ENCODE results near the gene CPSF4.

Gene CPSF4

DNA sequence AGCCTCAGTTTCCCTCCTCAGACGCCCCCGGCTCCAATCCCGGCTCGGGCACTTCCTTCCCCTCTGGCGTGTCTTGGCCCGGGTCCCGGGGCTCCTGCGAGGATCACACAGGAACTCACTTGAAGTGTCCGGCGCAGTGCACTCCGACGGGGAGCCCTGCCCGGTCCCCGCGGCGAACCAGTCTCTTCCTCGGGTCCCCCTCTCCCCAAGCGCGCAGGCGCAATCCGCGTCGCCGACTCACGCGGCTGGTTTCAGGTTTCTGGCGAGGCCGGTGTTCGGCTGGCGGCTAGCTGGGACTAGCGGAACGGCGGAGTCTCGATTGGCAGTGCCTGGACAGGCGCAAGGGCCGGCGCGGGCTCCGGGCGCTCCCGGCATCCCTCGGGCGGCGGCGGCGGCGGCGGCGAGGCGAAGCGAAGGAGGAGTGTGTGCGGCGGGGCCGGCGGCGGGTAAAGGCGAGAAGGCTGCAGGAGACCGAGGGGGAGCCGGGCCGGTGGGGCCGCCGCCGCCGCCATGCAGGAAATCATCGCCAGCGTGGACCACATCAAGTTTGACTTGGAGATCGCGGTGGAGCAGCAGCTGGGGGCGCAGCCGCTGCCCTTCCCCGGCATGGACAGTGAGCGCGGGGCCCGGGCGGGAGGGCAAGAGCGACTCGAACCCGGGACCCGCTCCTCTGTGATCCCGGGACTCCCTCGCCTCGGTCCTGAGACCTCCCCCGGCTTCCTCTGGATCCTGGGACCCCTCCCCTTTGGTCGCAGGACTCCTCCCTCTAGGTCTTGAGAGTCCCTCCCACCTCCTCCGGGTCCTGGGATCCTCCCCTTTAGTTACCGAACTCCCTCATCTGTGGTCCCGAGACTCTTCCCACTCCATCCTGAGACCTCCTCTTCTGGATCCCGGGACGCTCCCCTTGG lies at the start of gene CPSF4, which contains the start of gene PTCD1:
Gene CPSF4, plus strand, starts transcription at position 371 of the 908 bp plus-strand sequence. Its CDS starts 140 bp downstream, at position 511.
Gene PTCD1, minus strand, starts transcription at position 226 of the 908 bp plus-strand sequence. CDS start 3,556 bp downstream, outside the sequence.
- peak; percentile 90 for DNase-seq (ENCODE audit: low spot score)

DNA sequence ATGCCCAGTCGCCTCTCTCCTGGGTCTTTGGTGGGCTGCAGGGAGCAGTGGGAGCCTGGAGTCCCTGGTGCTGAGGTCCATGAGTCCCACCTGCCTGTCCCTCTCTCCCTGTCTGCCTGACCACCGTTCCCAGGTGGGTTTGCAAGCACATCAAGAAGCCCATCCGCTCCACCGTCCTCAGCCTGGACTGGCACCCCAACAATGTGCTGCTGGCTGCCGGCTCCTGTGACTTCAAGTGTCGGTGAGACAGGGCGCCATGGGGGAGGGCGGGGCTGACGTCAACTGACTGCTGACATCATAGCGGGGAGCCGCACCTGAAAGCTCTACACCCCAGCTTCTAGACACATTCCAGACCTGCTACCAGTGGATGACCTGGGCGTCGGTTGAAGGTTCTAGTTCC lies 49.0 kb upstream of the CPSF4 start:
- no peak for DNase-seq (ENCODE audit: low spot score)

DNA sequence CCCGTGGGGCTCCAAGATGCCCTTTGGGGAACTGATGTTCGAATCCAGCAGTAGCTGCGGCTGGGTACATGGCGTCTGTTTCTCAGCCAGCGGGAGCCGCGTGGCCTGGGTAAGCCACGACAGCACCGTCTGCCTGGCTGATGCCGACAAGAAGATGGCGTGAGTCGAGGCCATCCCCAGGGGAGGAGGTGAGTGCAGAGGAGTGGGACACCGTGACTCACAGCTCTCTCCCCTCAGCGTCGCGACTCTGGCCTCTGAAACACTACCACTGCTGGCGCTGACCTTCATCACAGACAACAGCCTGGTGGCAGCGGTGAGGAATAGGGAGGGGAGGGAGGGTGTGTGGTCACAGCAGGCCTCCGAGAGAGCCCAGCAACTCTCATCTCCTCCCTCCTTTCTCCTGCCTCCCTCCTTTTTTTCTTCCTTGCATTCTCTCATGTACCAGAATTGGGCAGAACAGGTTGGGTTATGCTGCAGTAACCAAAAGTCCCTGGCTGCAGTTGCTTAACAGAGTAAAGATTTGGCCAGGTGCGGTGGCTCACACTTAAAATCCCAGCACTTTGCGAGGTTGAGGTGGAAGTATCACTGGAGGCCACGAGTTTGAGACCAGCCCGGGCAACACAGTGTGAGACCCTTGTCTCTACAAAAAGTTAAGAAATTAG lies 47.7 kb upstream of the CPSF4 start:
- no peak for DNase-seq (ENCODE audit: low spot score)

DNA sequence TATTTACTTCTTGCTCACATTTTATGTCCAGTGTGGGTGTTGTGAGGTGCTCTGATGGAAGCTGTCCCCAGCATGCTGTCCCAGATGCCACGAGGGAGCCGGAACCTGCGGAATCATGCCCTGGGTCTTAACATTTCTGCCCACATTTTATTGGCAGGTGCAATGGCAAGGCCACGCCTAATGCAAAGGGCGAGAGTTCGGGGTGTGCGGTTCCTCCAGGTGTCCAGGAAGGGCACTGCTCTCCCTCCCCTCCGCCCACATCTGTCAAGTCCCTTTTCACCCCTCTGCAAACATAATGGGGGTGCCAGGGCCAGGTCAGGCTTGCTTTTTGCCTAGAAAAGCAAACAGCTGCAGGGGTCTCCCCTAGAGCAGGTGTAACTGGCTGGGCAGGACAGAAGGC lies 46.7 kb upstream of the CPSF4 start:
- no peak for DNase-seq (ENCODE audit: low spot score)

DNA sequence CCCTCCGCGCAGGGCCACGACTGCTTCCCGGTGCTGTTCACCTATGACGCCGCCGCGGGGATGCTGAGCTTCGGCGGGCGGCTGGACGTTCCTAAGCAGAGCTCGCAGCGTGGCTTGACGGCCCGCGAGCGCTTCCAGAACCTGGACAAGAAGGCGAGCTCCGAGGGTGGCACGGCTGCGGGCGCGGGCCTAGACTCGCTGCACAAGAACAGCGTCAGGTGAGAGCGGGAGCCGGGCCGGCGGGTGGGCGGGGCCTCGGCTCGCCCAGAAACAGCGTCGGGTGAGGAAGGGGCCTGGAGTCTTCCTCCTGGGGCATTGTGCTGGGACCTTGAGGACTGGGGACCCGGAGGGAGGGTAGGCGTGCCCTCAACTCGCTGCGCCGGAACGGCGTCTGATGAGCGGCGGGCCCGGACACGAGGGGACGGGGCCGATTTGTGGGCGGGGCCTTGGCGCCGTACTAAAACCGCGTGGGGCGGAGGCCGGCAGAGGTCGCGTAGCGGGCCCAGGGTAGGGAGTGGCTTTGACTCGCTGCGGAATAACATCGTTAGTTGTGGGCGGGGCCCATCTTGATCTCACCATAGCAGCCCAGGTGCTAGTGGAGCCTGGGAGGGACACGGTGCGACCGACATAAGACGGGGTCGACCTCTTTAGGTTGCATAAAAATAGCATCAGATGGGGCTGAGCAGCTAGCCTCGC lies 45.9 kb upstream of the CPSF4 start:
- DNase-seq (ENCODE audit: low spot score) = no peak

DNA sequence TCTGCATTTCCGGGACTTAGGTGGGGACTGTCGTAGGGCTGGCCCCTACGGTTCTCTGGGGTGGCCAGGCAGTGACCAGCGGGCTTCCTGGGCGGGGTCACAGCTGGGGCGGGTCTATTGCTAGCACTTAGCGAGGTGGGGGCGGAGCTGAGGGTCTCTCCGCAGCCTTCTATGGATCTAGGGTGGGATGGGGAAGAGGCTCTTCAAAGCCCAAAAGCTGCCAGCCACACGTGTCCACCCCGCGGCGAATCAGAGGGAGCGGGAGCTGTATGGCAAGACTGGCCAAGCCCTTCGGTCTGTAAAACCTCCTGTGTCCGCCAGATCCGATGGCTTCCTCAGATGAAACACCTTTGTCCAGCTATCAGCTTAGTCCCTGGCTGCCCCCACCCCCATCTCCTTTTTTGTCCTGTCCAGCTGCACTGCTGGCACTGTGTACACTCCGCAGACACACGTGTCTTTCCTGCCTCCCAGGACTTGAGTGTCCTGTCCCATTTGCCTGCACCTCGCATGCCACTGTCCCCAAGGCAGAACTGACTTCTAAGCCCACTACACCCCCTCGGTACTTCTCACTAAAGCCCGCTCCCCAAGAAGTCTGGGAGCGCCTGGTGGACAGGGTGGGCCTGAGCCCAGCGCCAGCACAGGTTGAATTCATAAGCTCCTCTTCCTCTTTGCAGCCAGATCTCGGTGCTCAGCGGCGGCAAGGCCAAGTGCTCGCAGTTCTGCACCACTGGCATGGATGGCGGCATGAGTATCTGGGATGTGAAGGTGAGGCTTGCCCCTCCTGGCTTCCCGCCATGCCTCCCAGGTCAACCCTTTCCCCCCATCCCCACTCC lies 45.2 kb upstream of the CPSF4 start:
- DNase-seq (ENCODE audit: low spot score) = no peak

DNA sequence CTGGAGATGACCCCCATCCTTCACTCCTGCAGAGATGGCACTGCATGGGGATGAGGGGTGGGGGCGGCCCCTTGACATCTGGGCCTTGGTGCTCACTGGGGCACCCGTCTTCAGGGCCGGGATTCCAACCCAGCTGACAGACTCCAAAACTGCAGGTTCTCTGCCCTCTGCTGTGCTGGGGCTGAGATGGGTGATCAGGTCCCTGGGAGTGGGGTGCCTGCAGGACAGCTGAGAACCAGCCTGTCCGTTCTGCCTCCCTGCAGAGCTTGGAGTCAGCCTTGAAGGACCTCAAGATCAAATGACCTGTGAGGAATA lies 44.6 kb upstream of the CPSF4 start:
- no peak for DNase-seq (ENCODE audit: low spot score)

DNA sequence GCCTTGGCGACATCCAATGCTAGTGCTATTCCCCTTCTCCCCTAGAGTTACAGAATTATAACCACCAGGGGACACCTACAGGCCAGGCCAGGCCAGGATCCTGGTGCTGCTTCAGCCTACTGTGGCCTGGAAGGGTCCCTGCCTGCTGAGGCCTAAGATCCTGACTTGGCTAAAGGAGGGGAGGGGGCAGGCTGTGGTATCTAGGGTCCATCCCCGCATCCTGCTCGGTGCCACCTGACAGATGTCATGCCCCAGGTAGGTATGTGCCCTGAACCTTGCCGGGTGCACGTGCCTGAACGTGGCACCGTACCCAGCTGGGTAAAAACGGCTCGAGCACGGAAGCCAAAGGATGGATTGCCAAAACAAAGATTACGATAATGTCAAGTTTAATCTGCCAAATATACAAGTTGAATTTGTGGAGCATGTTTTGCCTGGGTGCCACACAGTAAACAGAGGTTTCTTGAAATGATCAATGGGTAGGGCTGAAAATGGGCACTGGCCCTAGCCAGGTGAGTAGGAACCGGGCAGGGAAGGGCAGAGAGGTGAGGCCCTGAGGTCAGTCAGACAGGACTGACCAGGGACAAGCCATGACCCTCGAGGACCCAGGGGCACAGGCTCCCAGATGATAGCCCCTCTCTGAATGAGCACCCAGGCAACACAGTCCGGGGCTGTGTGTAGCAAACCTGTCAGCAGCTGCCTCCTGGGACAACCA lies 43.0 kb upstream of the CPSF4 start:
- no peak for DNase-seq (ENCODE audit: low spot score)

DNA sequence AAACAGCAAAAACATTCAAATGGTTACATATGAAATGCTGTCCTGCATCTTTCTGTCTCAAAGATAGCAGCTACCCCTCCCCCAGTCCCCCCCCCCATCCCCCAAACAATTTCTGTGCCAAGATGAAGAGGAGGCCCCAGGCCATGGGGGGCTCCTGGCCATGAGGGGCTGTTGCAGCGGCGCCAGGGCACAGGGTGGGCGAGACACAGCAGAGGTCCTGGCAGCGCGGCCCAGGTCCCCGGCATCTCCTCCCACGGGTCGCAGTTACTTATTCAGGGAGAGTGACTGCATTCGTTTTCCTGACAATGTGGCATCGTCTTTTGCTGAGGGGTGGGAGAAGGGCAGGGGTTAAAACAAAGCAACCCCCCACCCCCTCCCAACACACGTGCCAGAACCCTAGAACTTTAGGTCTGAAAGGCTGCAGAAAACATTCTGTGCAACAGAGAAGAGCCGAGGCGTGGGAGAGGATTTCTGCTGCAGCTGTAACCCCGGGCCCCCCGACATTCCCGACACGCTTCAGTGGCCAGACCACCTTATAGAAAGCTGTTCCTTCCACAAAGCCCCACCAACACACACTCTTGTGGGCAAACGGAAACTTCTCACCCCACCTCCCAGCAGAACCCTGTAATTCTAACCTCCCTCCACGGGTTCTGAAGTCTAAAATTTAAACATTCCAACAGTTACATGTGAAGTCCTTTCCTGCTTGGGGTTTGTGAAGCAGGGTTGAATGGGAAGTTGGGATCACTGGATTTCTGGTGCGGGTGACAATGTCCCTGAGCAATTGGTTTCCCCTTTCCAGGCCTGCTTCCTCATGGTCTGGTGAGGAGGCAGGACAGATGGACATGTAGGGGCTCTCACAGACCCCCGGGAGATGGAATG lies 42.1 kb upstream of the CPSF4 start:
- DNase-seq (ENCODE audit: low spot score) = no peak

DNA sequence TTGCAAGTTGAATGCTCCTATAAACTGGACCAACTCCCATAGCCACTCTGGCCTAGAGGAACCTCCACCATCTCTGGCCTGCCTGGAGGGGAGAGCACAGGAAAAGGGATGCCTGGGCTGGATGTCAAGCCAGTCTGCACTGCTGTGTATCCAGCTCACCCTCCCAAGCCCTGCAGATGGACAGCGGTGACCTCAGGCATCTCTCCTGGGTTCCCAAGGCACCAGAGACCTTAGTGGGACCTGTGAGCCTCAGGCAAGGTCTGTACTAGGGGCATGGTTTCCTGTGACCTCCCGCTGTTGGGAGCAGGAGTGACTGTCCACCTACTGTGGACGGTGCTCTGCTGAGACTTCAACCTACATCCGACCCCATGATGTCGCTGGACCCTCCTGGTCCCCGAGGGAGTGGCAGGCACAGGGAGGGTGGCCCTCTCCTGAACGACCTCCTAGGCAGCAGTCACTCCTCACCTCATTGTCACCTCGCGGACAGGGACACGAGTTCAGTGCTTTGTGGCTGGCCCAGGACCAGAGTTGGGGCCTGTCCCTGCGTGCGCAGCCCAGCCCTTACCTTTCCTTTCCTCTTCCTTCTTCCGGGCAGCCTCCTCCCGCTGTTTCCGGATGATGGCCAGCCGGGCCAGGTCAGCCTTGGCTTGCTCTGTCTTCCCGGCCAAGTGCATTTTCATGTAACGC lies 41.3 kb upstream of the CPSF4 start:
- DNase-seq (ENCODE audit: low spot score) = no peak

DNA sequence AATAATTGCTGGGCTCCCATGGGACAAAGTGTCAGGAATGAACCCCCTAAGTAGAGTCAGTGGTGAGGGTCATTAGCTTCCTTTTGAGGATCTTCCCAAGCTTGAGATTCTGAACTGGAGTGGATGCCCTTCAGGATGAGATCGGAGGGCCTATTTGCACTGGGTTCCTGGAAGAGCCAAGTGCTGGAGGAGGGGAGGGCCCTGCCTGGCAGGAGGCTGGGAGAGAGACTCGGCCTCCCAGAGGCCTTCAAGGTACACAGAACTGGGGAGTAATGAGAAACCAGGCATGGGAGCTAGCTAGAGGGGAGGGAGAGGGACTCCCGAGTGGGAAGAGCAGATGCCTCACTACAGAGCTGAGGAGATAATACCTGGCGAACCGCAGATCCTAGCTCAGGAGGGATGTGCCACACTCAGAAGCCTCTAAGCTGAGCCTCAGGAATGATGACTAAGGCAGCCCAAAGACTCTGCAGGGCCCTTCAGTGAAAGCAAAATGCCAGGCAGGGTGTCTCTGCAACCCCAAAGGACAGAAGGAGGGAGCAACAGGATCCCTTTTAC lies 39.8 kb upstream of the CPSF4 start:
- no peak for DNase-seq (ENCODE audit: low spot score)

DNA sequence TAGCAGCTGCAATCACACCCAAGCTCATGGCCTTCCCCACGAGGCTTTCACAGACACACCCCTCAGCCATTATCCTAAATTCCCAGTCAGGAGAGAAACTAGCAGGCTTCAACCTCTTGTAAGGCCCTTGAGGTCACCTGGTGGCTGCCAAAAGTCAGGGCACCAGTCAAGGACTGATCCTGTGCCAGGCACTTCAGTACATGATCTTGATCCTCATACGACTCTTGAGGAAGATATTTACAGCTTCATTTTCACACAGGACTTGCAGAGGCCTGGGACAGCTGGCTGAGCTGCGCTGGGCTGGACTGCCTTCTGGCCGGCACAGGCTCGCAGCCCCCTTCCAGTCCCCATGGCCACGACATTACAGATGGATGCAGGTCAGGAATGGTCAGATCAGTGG lies 39.1 kb upstream of the CPSF4 start:
- DNase-seq (ENCODE audit: low spot score) = no peak

DNA sequence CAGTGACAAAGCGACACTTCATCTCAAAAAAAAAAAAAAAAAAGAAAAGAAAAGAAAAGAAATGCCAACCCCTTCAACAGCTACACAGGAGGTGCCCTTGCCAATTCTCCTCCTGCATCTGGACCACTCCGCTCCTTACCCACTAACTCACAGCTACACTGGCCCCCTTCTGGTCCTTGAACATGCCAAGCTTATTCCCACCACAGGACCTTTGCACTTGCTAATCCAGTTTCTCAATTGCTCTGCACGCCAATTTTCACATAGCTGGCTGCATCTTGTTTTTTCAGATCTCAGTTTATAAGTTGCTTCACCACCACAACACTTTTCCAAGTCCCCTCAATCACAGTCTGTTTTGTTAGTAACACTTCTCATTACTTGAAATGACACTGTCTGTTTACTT lies 35.9 kb upstream of the CPSF4 start:
- DNase-seq (ENCODE audit: low spot score) = no peak

DNA sequence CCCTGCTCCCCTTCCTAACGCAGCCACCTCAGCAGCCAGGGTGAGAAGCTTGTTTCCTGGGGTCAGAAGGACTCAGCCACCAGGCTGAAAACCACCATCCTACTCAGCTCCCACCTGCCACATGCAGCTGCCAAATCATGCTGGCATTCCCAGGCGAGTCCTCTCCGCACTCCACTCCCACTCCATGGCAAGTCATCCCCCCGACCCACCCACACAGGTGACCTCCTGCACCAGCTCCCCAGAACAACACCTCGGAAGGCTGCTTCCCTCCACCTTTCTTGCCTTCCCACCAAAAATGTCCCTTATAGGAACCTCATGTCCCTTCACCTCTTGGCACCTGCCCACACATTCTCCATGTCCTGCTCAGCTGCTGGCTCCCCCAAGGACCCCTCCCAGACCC lies 35.0 kb upstream of the CPSF4 start:
- no peak for DNase-seq (ENCODE audit: low spot score)

DNA sequence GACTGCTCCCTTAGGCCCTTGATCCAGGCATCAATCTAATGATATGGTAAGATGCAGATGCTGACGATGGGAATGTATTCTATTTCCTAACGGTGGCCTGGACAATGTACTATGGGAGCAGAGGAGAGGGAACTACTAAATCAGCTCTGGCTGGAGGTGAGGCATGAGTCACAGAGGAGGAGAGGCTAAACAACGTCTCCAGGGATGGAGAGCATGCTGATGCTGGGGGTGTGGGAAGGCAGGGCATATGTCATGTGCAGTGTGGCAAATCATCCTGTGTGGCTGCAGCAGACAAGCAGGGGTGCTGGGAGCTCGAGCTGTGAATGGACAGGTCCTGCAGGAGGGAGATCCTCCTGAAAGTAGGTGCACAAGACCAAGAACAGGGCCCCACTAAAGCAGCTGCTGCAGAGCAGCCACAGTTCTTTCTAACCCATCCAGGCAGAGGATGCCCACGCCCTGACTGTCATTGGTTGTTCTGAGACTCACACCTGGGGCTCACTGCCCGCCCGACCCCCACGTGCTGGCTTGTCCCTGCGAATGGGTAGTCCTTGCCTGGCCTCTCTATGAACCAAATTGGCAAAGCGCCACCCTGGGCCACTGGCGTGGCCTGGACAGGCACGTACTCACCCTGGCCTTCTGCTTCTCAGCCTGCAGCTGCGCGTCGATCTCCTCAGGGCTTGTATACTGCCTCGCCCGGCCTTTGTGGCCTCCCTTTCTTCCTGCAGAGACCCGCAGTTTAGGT lies 34.3 kb upstream of the CPSF4 start:
- no peak for DNase-seq (ENCODE audit: low spot score)

DNA sequence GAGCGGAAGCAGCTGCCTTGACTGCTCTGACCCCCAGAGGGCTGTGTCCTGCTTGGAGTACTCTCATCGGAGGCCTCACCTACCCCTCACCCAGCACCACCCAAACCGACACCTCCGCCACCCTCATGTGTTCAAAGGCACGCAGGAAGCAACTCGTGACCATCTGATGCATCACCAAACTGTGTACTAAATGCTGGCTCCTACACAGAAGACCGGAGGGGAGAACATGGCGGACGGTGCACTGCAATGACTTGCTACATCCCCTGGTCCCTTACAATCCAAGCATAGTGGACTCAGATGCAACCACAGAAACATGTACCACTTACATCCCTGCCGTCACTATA lies 33.8 kb upstream of the CPSF4 start:
- DNase-seq (ENCODE audit: low spot score) = no peak

DNA sequence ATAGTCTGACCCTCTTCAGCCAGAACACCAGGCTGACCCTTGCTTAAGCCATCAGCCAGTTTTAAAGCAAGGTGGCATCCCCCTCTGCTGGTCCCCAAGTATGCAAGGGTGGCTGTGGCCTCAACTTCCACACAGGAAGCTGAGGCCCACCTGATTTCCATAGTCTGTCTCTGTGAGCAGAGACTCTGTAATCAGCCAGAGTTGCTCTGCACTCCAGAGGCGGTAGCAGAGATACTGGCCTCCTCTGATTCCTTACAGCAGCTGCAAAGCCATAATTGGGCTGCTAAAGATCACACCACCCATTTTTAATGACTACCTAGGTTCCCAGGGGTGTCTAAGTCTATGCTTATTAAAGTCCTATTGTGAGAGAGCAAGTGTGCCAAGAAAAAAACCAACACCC lies 32.2 kb upstream of the CPSF4 start:
- no peak for DNase-seq (ENCODE audit: low spot score)

DNA sequence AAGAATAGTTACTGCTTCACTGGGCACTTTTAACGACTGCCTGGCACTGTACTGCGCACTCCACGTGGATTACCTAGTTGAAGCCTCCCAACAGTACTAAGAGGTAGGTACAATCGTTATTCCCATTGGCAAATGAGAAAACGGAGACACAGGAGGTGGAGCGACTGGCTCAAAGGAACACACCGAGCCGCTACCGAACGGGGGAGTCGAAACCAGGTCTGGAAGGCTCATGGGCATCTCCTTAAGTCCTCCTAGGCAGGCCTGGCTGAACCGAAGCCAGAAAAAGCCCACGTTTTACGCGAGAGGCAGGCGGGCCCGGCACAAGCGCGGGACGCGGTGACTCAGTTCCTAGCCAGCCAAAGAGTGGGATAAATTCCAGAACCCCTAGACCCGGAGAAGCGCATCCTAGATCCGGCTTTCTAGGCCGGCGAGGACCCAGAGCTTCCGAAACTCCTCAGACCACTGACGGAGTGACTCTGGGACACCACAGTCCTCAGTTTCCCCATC lies 30.8 kb upstream of the CPSF4 start:
- DNase-seq (ENCODE audit: low spot score) = no peak

All from pons (tissue), 1 donor.